GM12878 (cell line): Measurements from ENCODE around the gene ITPR2. TPM values are rescaled to one million over a fixed set of nuclear protein-coding genes. Genes with fewer than 3 reads are reported as not detected.
"Not testable (repeated sequence)": the region's sequence is repeated elsewhere in the genome, so short reads cannot be mapped to it uniquely, and the experiment has no call there.

ENCODE experiments used
- ATAC-seq: fragments of 200-7000 bp; cut with Tn5 transposase; 3 replicates; pipeline ENCODE4 v1.9.1; 2020; ENCODE audit warnings: mild to moderate bottlenecking, moderate library complexity
- BruUV-seq: library from RNA; stranded (reverse); fragments of 400-500 nt; replicated peaks from 2 replicates; lab custom pipeline; 2021; lab: Mats Ljungman, UMichigan
- CTCF ChIA-PET: fragments of 300-600 bp; sonication (Branson Sonifier 250); formaldehyde crosslinking; extraction: SDS; loops from one replicate; lab custom pipeline; 2021; ENCODE audit warnings: inconsistent platforms; lab: Yijun Ruan, JAX
- POLR2A ChIA-PET: fragments of 350-600 bp; formaldehyde crosslinking; extraction: SDS; loops from one replicate; lab custom pipeline; 2021; ENCODE audit warnings: inconsistent platforms; lab: Charles Lee
- RAD21 ChIA-PET: fragments of 300-600 bp; sonication (Branson Sonifier 250); formaldehyde crosslinking; loops from one replicate; lab custom pipeline; 2023; ENCODE audit warnings: antibody characterized with exemption; ENCODE audit not compliant: unreplicated experiment; lab: Charles Lee
- SMC1A ChIA-PET: fragments of 300-600 bp; sonication (Branson Sonifier 250); formaldehyde crosslinking; loops from one replicate; lab custom pipeline; 2023; ENCODE audit not compliant: unreplicated experiment, uncharacterized antibody; lab: Charles Lee
- DNase-seq: peaks from one replicate; pipeline ENCODE4 v3.0.0-alpha.2; 2011; ENCODE audit warnings: low read depth, low spot score
- FAIRE-seq: peaks from 3 replicates; lab custom pipeline; 2011; peaks lifted over from hg19 to GRCh38; lab: Jason Lieb, UNC
- H2AFZ ChIP-seq: 2 replicates; pipeline ENCODE4 v1.6.0; 2011; ENCODE audit warnings: low read depth, low read length, control low read depth; ENCODE audit not compliant: control insufficient read depth
- H3K27ac ChIP-seq: 2 replicates; pipeline ENCODE4 v1.5.1; 2011; ENCODE audit warnings: control low read depth; ENCODE audit not compliant: control insufficient read depth, insufficient read depth
- H3K27me3 ChIP-seq, 2 experiments: replicated peaks in 1 of 2; 2 replicates each; pipeline versions ENCODE4 v1.6.0 to v1.6.1; 2011; ENCODE audit warnings: low read length in 1 of 2; ENCODE audit not compliant: control insufficient read depth in 2 of 2, insufficient read depth in 2 of 2
- H3K36me3 ChIP-seq, 2 experiments: 2 replicates each; pipeline ENCODE4 v1.5.1; 2011; ENCODE audit warnings: low read length in 1 of 2; ENCODE audit not compliant: control insufficient read depth in 2 of 2, insufficient read depth in 2 of 2
- H3K4me1 ChIP-seq: 2 replicates; pipeline ENCODE4 v1.6.1; 2011; ENCODE audit warnings: mild to moderate bottlenecking, low read length, moderate library complexity, mixed read lengths; ENCODE audit not compliant: control insufficient read depth, insufficient read depth
- H3K4me2 ChIP-seq: 2 replicates; pipeline ENCODE4 v1.6.0; 2011; ENCODE audit warnings: control low read depth; ENCODE audit not compliant: control insufficient read depth, insufficient read depth
- H3K4me3 ChIP-seq: fragments of 200-600 bp; sonication (generic); 2 replicates; pipeline ENCODE4 v1.5.1; 2016
- H3K79me2 ChIP-seq: 2 replicates; pipeline ENCODE4 v1.6.0; 2011; ENCODE audit warnings: low read length; ENCODE audit not compliant: control insufficient read depth, insufficient read depth
- H3K9ac ChIP-seq: 2 replicates; pipeline ENCODE4 v1.8.0; 2011; ENCODE audit warnings: low read length, control low read depth, mixed read lengths; ENCODE audit not compliant: control insufficient read depth, insufficient read depth
- H3K9me3 ChIP-seq: replicated peaks from 3 replicates; pipeline ENCODE4 v1.5.1; 2011; ENCODE audit warnings: mild to moderate bottlenecking, low read length; ENCODE audit not compliant: control insufficient read depth, insufficient read depth
- H4K20me1 ChIP-seq: 2 replicates; pipeline ENCODE4 v1.6.0; 2011; ENCODE audit not compliant: control insufficient read depth, insufficient read depth
- CHD4 ChIP-seq: fragments of 200-600 bp; sonication (generic); IDR thresholded peaks from 2 replicates; pipeline ENCODE4 v1.6.1; 2016; ENCODE audit warnings: mild to moderate bottlenecking
- ZBTB33 ChIP-seq: fragments of 450-650 bp; IDR thresholded peaks from 2 replicates; pipeline ENCODE4 v1.6.1; 2017; ENCODE audit warnings: mild to moderate bottlenecking
- WGBS: methylation state at CpG from one replicate; pipeline ENCODE4 v1.1.6; 2016; ENCODE audit warnings: low lambda C conversion rate; ENCODE audit not compliant: insufficient replicate concordance, insufficient coverage; ENCODE audit errors: missing lambda C conversion rate; 5-methylcytosine and 5-hydroxymethylcytosine counted together
- in situ Hi-C: fragments of 300-500 bp; cut with MboI; formaldehyde crosslinking; loops from 9 replicates; pipeline ENCODE4 v1.14.3; 2018; ENCODE audit warnings: mixed read lengths
- intact Hi-C: fragments of 100-400 bp; cut with micrococcal nuclease; formaldehyde crosslinking; loops from one replicate; pipeline ENCODE4 v1.14.2; 2022; ENCODE audit not compliant: unreplicated experiment
- polyA plus RNA-seq, 11 experiments: library from polyadenylated mRNA; depleted of rRNA in 4 of 11; unstranded in 6 of 11; stranded (reverse) in 5 of 11; fragments of >200 nt; fragmentation: Nextera tagmentation in 4 of 11; fragmentation: Illumina TruSeq in 1 of 11; extraction: Ambion mirVana in 4 of 11; extraction: Trizol in 1 of 11; gene quantifications; 1 replicate in 1 of 11; 2 replicates in 10 of 11; pipeline versions ENCODE4 v1.2.1 to v1.2.3, GENCODE V29; 2011 to 2016; ENCODE audit warnings: inconsistent platforms in 2 of 11, missing spikeins in 2 of 11, low read depth in 1 of 11
- total RNA-seq, 4 experiments: library from RNA; depleted of rRNA in 3 of 4; stranded (reverse); fragments of >200 nt in 3 of 4; fragmentation: Illumina TruSeq in 1 of 4; extraction: Trizol in 1 of 4; gene quantifications; 2 replicates each; pipeline versions ENCODE4 v1.2.1 to v1.2.3, GENCODE V29; 2013 to 2021

The ITPR2 gene
- total and polyA plus RNA-seq, 10 of the 15 experiments (the other 5 are each of a cell fraction or from before 2014, with no cell fraction given) = 7.5 to 76.2 (median 47.1) TPM

- H4K20me1 ChIP-seq, H3K27me3 ChIP-seq, H2AFZ ChIP-seq, ATAC-seq, FAIRE-seq, DNase-seq, intact Hi-C loops, H3K4me3 ChIP-seq, H3K4me2 ChIP-seq, H3K27ac ChIP-seq, H3K79me2 ChIP-seq, H3K9ac ChIP-seq, RAD21 ChIA-PET, POLR2A ChIA-PET, CTCF ChIA-PET, in situ Hi-C loops, H3K36me3 ChIP-seq, H3K4me1 ChIP-seq, BruUV-seq: not testable (repeated sequence)
- WGBS = 88% methylated on average over 5 of the region's 5 CpGs
- H3K9me3 ChIP-seq = peaks cover 23% of the 10 kb centered on the region
- SMC1A ChIA-PET = interaction anchor here (0.7 to 1.1 kb wide), 2 partner anchors 19 to 62 kb away, joined by 3 to 4 read pairs; no protein-coding TSS in a partner anchor
Observed at GRCh38 chr12:26778173-26778775, 54.7 kb downstream of the ITPR2 start.

- no TSS peak for BruUV-seq
- in situ Hi-C loops = no loop called here
- H3K27me3 ChIP-seq = no peaks in the 10 kb centered on the region
- H3K9me3 ChIP-seq = peaks cover 24% of the 10 kb centered on the region
- H3K4me3 ChIP-seq = no peak overlapping the region
- no peaks in the 10 kb centered on the region for H3K4me1 ChIP-seq
- intact Hi-C loops = no loop called here
- H4K20me1 ChIP-seq = no peaks in the 10 kb centered on the region
- H3K27ac ChIP-seq = no peak overlapping the region
- DNase-seq (no peak), FAIRE-seq (no peak), ATAC-seq (no peak)
- H3K79me2 ChIP-seq = no peaks in the 10 kb centered on the region; the same call in 1 of the 2 replicates
- TF ChIP-seq ZBTB33 (no peak), CHD4 (no peak)
- no peak overlapping the region for H3K4me2 ChIP-seq
- CTCF ChIA-PET = interaction anchor here (0.6 kb wide), 1 partner anchor 11 kb away, joined by 3 read pairs; no protein-coding TSS in a partner anchor
- POLR2A ChIA-PET = no interaction called here
- SMC1A ChIA-PET = interaction anchor here (1.1 to 1.7 kb wide), 4 partner anchors 12 to 22 kb away, joined by 3 to 5 read pairs (median 4); no protein-coding TSS in a partner anchor
- peaks cover 0 to 7% of the 10 kb centered on the region in 2 experiments; a peak in 2 of 4 replicates for H3K36me3 ChIP-seq
- RAD21 ChIA-PET = no interaction called here
- no peak overlapping the region for H2AFZ ChIP-seq
- 86% methylated on average over 3 of the region's 3 CpGs for WGBS
- H3K9ac ChIP-seq = no peak overlapping the region
Observed at GRCh38 chr12:26777236-26777635, 55.8 kb downstream of the ITPR2 start.

GRCh38 chr12:26775991-26776390 lies 57.0 kb downstream of the ITPR2 start:
- H3K4me1 ChIP-seq, H3K9ac ChIP-seq, FAIRE-seq, in situ Hi-C loops, intact Hi-C loops, H3K4me3 ChIP-seq, H3K4me2 ChIP-seq, H3K27ac ChIP-seq, H3K27me3 ChIP-seq, H2AFZ ChIP-seq, DNase-seq, H3K36me3 ChIP-seq, H3K79me2 ChIP-seq, H4K20me1 ChIP-seq, BruUV-seq, ATAC-seq: not testable (repeated sequence)
- H3K9me3 ChIP-seq = peaks cover 26% of the 10 kb centered on the region
- ChIA-PET RAD21 (interaction anchor here (0.8 kb wide), 1 partner anchor 14 kb away, joined by 3 read pairs; no protein-coding TSS in a partner anchor), CTCF (interaction anchor here (1.1 kb wide), 1 partner anchor 74 kb away, joined by 3 read pairs; no protein-coding TSS in a partner anchor), POLR2A (interaction anchor here (1.0 to 1.6 kb wide), 2 partner anchors 13 to 22 kb away, joined by 3 to 4 read pairs; no protein-coding TSS in a partner anchor), SMC1A (interaction anchor here (1.0 to 1.7 kb wide), 5 partner anchors 9 to 20 kb away, joined by 3 to 5 read pairs (median 4); no protein-coding TSS in a partner anchor)
- WGBS = 84% methylated on average over 3 of the region's 3 CpGs
